ENCODE data around the gene IGSF21.

IGSF21 gene

GRCh38 chr1:18309552-18310155 lies 202.1 kb downstream of the IGSF21 start:
- Histone ChIP-seq H3K4me1 (no peaks in the 10 kb centered on the region), H3K79me2 (no peaks in the 10 kb centered on the region), H3K27me3 (ENCODE audit: control insufficient read depth, insufficient read depth, low read length) (no peaks in the 10 kb centered on the region), H3K27ac (no peak overlapping the region), H3K36me3 (ENCODE audit: control insufficient read depth, insufficient read depth, low read length) (no peaks in the 10 kb centered on the region), H3K9me3 (ENCODE audit: control insufficient read depth, low read length) (no peaks in the 10 kb centered on the region), H2AFZ (no peak overlapping the region), H3K9ac (no peak overlapping the region), H3K4me2 (ENCODE audit: low read length) (no peak overlapping the region), H3K4me3 (ENCODE audit: low read depth, low read length) (no peak overlapping the region)
- no peak for TF ChIP-seq CTCF (IDR thresholded peaks at IDR 0.05)

GRCh38 chr1:18312961-18313360 lies 205.4 kb downstream of the IGSF21 start:
- Histone ChIP-seq H3K36me3 (ENCODE audit: control insufficient read depth, insufficient read depth, low read length) (no peaks in the 10 kb centered on the region), H3K4me1 (no peaks in the 10 kb centered on the region), H3K79me2 (no peaks in the 10 kb centered on the region), H3K27ac (no peak overlapping the region), H3K4me3 (ENCODE audit: low read depth, low read length) (no peak overlapping the region), H2AFZ (no peak overlapping the region), H3K9me3 (ENCODE audit: control insufficient read depth, low read length) (no peaks in the 10 kb centered on the region), H3K4me2 (ENCODE audit: low read length) (no peak overlapping the region), H3K27me3 (ENCODE audit: control insufficient read depth, insufficient read depth, low read length) (no peaks in the 10 kb centered on the region), H3K9ac (no peak overlapping the region)
- TF ChIP-seq CTCF (IDR thresholded peaks at IDR 0.05), result no peak

GRCh38 chr1:18313523-18313922 lies 205.9 kb downstream of the IGSF21 start:
- TF ChIP-seq CTCF (IDR thresholded peaks at IDR 0.05), result no peak
- Histone ChIP-seq H3K9me3 (ENCODE audit: control insufficient read depth, low read length) (no peaks in the 10 kb centered on the region), H3K4me3 (ENCODE audit: low read depth, low read length) (no peak overlapping the region), H3K4me1 (no peaks in the 10 kb centered on the region), H3K36me3 (ENCODE audit: control insufficient read depth, insufficient read depth, low read length) (no peaks in the 10 kb centered on the region), H3K79me2 (no peaks in the 10 kb centered on the region), H3K4me2 (ENCODE audit: low read length) (no peak overlapping the region), H3K27me3 (ENCODE audit: control insufficient read depth, insufficient read depth, low read length) (no peaks in the 10 kb centered on the region), H3K9ac (no peak overlapping the region), H3K27ac (no peak overlapping the region), H2AFZ (no peak overlapping the region)

- no peaks in the 10 kb centered on the region for H3K9me3 ChIP-seq (ENCODE audit: control insufficient read depth, low read length)
- H3K27ac ChIP-seq, result no peak overlapping the region
- no peak overlapping the region for H3K4me3 ChIP-seq (ENCODE audit: low read depth, low read length)
- H3K36me3 ChIP-seq (ENCODE audit: control insufficient read depth, insufficient read depth, low read length), result no peaks in the 10 kb centered on the region
- H3K27me3 ChIP-seq (ENCODE audit: control insufficient read depth, insufficient read depth, low read length), result no peaks in the 10 kb centered on the region
- no peaks in the 10 kb centered on the region for H3K4me1 ChIP-seq
- no peak for TF ChIP-seq CTCF (IDR thresholded peaks at IDR 0.05)
- H3K9ac ChIP-seq, result no peak overlapping the region
- H3K4me2 ChIP-seq (ENCODE audit: low read length), result no peak overlapping the region
- H2AFZ ChIP-seq, result no peak overlapping the region
- H3K79me2 ChIP-seq, result no peaks in the 10 kb centered on the region
These were observed 206.8 kb downstream of the IGSF21 start for GRCh38 chr1:18314399-18314798.

- no peaks in the 10 kb centered on the region for H3K4me1 ChIP-seq
- no peak overlapping the region for H2AFZ ChIP-seq
- H3K36me3 ChIP-seq (ENCODE audit: control insufficient read depth, insufficient read depth, low read length), result no peaks in the 10 kb centered on the region
- H3K27ac ChIP-seq, result no peak overlapping the region
- no peak overlapping the region for H3K4me3 ChIP-seq (ENCODE audit: low read depth, low read length)
- no peaks in the 10 kb centered on the region for H3K9me3 ChIP-seq (ENCODE audit: control insufficient read depth, low read length)
- no peak overlapping the region for H3K9ac ChIP-seq
- TF ChIP-seq CTCF (IDR thresholded peaks at IDR 0.05), result no peak
- H3K27me3 ChIP-seq (ENCODE audit: control insufficient read depth, insufficient read depth, low read length), result no peaks in the 10 kb centered on the region
- no peaks in the 10 kb centered on the region for H3K79me2 ChIP-seq
- H3K4me2 ChIP-seq (ENCODE audit: low read length), result no peak overlapping the region
These were observed 207.9 kb downstream of the IGSF21 start for GRCh38 chr1:18315449-18315848.
